GM10266 (cell line): ENCODE data around the gene BCAR3.
"Not testable (repeated sequence)": the region's sequence is repeated elsewhere in the genome, so short reads cannot be mapped to it uniquely, and the experiment has no call there.

Experiments used
- DNase-seq: peaks from one replicate; pipeline ENCODE4 v3.0.0; 2012; ENCODE audit errors: extremely low spot score
- TF ChIP-seq, protein P1 (sequence below): IDR thresholded peaks from 2 replicates; pipeline ENCODE4 v1.5.1; 2012; ENCODE audit warnings: mild to moderate bottlenecking, low read depth; ENCODE audit not compliant: control insufficient read depth, insufficient read depth; ENCODE audit errors: missing control alignments

Gene BCAR3

DNA sequence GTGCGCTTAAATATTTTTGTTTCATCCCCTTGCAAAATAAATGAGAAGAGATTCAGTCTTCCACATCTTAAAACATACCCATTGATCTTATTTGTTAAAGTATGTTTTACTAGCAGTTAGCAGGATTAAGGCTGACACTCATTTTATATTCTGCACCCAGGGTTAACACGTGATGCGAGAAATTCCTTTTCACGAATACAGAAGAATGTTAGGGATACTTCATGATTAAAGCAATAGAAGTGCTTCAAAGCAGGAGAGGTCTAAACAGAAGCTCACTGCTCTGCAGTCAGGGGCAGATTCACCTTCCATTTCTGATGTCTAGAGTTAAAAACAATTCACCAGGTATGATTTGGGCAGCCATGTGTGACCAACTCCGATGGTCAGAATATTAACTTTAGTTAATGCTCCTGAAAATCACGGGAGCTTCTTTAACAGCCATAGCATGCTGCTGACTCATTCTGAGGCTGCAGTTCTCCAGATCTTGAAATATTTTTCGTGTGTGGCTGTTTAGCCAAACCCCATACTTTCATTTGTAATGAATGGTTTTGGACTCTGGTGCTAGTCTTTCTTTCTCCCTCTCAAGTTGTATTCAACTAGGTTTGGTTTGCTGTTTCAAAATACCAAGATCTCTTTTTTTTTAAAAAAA, 19.7 kb downstream of the BCAR3 start:
- TF ChIP-seq, protein P1, sequence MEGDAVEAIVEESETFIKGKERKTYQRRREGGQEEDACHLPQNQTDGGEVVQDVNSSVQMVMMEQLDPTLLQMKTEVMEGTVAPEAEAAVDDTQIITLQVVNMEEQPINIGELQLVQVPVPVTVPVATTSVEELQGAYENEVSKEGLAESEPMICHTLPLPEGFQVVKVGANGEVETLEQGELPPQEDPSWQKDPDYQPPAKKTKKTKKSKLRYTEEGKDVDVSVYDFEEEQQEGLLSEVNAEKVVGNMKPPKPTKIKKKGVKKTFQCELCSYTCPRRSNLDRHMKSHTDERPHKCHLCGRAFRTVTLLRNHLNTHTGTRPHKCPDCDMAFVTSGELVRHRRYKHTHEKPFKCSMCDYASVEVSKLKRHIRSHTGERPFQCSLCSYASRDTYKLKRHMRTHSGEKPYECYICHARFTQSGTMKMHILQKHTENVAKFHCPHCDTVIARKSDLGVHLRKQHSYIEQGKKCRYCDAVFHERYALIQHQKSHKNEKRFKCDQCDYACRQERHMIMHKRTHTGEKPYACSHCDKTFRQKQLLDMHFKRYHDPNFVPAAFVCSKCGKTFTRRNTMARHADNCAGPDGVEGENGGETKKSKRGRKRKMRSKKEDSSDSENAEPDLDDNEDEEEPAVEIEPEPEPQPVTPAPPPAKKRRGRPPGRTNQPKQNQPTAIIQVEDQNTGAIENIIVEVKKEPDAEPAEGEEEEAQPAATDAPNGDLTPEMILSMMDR, result no peak
- DNase-seq, result no peak

DNA sequence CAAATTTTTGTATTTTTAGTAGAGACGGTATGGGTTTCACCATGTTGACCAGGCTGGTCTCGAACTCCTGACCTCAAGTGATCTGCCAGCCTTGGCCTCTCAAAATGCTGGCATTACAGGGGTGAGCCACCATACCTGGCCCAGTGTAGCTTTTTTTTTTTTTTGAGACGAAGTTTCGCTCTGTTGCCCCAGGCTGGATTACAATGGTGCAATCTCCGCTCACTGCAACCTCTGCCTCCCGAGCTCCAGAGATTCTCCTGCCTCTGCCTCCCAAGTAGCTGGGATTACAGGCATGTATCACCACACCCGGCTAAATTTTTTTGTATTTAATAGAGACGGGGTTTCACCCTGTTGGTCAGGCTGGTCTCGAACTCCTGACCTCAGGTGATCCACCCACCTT, 20.3 kb downstream of the BCAR3 start:
- DNase-seq, result not testable (repeated sequence)

DNA sequence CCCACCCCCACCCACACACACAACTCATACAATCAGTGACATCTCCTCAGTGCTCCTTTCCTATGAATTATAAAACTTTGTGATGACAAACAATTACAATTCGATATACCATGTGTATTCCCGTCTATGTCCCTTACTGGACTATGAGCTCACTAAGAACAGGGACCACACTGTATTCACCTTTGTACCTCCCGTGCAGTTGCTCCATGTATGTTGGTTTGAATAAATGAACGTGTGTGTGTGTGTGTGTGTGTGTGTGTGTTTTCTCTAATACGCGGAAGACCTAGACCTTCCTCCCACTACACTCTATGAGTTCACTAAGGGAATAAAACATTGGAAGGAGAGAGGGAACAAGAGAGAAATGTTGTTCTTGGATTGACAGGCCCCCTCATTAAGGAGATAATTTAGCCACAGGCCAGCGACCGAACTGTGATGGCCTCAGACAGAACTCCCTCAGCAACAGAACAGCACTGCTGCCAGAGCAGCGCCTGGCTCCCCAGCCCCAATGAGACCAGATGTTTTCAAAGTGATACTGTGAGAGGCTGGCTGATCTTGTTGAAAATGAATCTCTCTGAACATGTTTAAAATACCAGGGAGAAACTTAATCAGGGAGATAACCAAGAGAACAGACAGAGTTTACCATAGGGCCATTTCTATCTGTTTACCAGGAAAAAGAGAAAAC, 21.7 kb downstream of the BCAR3 start:
- no peak for DNase-seq
- TF ChIP-seq, protein P1, result no peak

DNA sequence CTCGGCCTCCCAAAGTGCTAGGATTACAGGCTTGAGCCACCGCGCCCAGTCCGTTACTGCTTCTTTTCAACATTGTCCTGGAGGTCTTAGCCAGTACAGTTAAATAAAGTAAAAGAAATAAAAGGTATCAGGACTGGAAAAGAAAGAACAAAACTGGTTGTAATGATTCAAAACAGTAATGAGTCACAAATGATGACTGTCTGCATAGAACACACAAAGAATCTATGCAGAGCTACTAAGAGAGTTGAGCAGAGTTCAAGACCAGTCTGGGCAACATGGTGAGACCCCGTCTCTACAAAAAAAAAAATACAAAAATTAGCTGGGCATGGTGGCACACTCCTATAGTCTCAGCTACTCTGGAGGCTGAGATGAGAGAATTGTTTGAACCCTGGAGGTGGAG, 23.4 kb downstream of the BCAR3 start:
- TF ChIP-seq, protein P1, result no peak
- no peak for DNase-seq

DNA sequence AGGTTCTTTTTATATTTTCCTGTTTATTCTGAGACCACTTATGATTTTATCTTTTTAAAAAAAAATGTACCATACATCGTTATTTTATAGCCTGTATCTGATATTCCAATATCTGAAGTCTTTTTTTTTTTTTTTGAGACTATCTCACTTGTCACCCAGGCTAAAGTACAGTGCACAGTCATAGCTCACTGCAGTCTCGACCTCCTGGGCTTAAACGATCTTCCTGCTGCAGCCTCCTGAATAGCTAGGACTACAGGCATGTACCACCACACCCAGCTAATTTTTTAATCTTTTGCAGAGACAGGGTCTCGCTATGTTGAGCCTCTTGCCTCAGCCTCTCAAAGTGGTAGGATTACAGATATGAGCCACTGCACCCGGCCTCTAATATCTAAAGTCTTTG, 25.1 kb downstream of the BCAR3 start:
- TF ChIP-seq, protein P1, result no peak

DNA sequence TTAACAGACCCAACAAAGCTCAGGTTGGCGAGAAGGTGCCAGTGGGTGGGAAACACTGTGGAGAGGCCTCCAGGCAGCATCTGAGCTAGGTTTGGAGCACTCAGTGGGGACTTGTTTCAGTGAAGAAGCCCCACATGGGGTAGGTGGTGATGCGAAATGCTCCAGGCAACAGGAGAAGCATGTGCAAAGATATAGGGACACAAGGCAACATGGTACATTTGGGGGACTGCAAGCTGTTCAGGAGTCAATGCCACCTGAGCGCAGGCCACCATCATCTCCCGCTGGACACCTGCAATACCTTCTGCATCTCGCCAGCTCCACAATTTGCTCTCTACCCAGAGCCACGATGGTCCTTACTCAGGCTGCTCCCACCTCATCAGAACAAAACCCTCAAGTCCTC, 28.0 kb downstream of the BCAR3 start:
- TF ChIP-seq, protein P1, result no peak
- DNase-seq, result no peak

More for the DNA sequence above, 25.1 kb downstream of the BCAR3 start:
- DNase-seq, result no peak

DNA sequence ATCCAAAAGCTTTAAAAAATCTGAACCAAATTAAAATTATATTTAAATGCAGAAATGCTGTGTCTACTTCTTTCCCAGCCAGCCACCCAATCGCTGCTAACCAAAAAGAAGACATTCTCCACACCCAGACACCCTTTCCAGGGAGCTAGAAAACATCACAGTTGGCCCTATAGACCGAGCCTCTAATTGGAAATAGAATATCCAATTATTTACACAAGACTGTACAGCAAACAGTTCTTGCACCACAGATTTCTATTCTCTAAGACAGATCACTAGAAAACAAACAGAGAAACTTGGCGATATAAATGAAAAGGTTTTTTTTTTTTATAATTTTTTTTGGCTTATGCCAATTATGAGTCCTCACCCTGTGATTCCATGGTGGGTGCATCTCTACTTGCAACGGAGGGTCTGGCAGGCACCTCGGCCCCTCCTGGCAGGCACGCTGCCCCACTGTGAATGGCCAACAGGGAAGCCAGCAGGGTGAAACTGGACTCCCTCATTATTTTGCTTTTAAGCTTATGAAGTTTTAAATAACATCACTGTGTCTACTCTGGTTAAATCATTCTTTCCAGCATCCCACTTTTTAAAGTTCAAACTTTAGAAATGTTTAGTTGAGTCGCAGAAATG, 29.2 kb downstream of the BCAR3 start:
- TF ChIP-seq, protein P1, result no peak
- DNase-seq, result no peak
